HepG2 (cell line): ENCODE data around the gene FXR2. TPM values are rescaled to one million over a fixed set of nuclear protein-coding genes. Genes with fewer than 3 reads are reported as not detected.
A peak's percentile ranks its signal among the peaks of the same experiment; 100 is the strongest.

Experiments used
- FOXO1 ChIP-seq: sonication (generic); formaldehyde crosslinking; IDR thresholded peaks from 2 replicates; pipeline ENCODE4 v1.4.0; 2020; ENCODE audit warnings: missing genetic modification reagents
- KDM4B ChIP-seq: sonication (generic); formaldehyde crosslinking; IDR thresholded peaks from 2 replicates; pipeline ENCODE4 v1.4.0; 2020; ENCODE audit warnings: missing genetic modification reagents
- KLF16 ChIP-seq, 2 experiments: sonication (generic) in 1 of 2; formaldehyde crosslinking in 1 of 2; IDR thresholded peaks; 2 replicates each; pipeline versions ENCODE4 v1.6.1 to v1.8.0; 2016 to 2023; ENCODE audit warnings: missing genetic modification reagents in 2 of 2, missing compliant biosample characterization in 1 of 2
- MXD3 ChIP-seq: IDR thresholded peaks from 2 replicates; pipeline ENCODE4 v1.6.1; 2016; ENCODE audit warnings: mild to moderate bottlenecking, missing biosample characterization, missing genetic modification reagents
- ZHX1 ChIP-seq: sonication (generic); formaldehyde crosslinking; IDR thresholded peaks from 2 replicates; pipeline ENCODE4 v1.8.1; 2022; ENCODE audit warnings: low read depth, mild to moderate bottlenecking, missing genetic modification reagents
- ZNF30 ChIP-seq: sonication (generic); formaldehyde crosslinking; IDR thresholded peaks from 2 replicates; pipeline ENCODE4 v1.5.0; 2020; ENCODE audit warnings: mild to moderate bottlenecking, missing genetic modification reagents
- ZNF34 ChIP-seq: sonication (generic); formaldehyde crosslinking; IDR thresholded peaks from 2 replicates; pipeline ENCODE4 v1.4.0; 2020; ENCODE audit warnings: mild to moderate bottlenecking, missing genetic modification reagents, borderline replicate concordance
- ZSCAN20 ChIP-seq: sonication (generic); formaldehyde crosslinking; IDR thresholded peaks from 2 replicates; pipeline ENCODE4 v1.4.0; 2020; ENCODE audit warnings: missing genetic modification reagents, mild to moderate bottlenecking, borderline replicate concordance
- ZXDC ChIP-seq: sonication (generic); formaldehyde crosslinking; IDR thresholded peaks from 2 replicates; pipeline ENCODE4 v1.5.0; 2020; ENCODE audit warnings: mild to moderate bottlenecking, missing genetic modification reagents
- polyA plus RNA-seq, 8 experiments: library from polyadenylated mRNA; depleted of rRNA in 3 of 8; stranded (reverse) in 7 of 8; unstranded in 1 of 8; fragments of >200 nt; fragmentation: Illumina TruSeq in 4 of 8; extraction: Trizol in 4 of 8; gene quantifications; 2 replicates each; pipeline versions ENCODE4 v1.2.1 to v1.2.3, GENCODE V29; 2011 to 2016; ENCODE audit warnings: low read depth in 4 of 8, missing spikeins in 1 of 8, mixed read lengths in 1 of 8; ENCODE audit not compliant: insufficient read depth in 1 of 8
- total RNA-seq, 5 experiments: library from RNA; depleted of rRNA; stranded (reverse); fragments of >200 nt; fragmentation: Illumina TruSeq; extraction: Trizol; gene quantifications; 2 replicates each; pipeline ENCODE4 v1.2.3, GENCODE V29; 2016; ENCODE audit warnings: low read depth in 1 of 5
- TF ChIP-seq, protein P1 (sequence below): sonication (generic); formaldehyde crosslinking; IDR thresholded peaks from 2 replicates; pipeline ENCODE4 v1.4.0; 2020; ENCODE audit warnings: missing genetic modification reagents
- TF ChIP-seq, protein P2 (sequence below): sonication (generic); formaldehyde crosslinking; IDR thresholded peaks from 2 replicates; pipeline ENCODE4; 2020; ENCODE audit warnings: missing genetic modification reagents, mild to moderate bottlenecking, borderline replicate concordance

FXR2 gene
- total and polyA plus RNA-seq, 2 of the 13 experiments (the other 11 are each of a cell fraction or from before 2014, with no cell fraction given): 20.9 to 24.4 TPM

- TF ChIP-seq, protein P1, sequence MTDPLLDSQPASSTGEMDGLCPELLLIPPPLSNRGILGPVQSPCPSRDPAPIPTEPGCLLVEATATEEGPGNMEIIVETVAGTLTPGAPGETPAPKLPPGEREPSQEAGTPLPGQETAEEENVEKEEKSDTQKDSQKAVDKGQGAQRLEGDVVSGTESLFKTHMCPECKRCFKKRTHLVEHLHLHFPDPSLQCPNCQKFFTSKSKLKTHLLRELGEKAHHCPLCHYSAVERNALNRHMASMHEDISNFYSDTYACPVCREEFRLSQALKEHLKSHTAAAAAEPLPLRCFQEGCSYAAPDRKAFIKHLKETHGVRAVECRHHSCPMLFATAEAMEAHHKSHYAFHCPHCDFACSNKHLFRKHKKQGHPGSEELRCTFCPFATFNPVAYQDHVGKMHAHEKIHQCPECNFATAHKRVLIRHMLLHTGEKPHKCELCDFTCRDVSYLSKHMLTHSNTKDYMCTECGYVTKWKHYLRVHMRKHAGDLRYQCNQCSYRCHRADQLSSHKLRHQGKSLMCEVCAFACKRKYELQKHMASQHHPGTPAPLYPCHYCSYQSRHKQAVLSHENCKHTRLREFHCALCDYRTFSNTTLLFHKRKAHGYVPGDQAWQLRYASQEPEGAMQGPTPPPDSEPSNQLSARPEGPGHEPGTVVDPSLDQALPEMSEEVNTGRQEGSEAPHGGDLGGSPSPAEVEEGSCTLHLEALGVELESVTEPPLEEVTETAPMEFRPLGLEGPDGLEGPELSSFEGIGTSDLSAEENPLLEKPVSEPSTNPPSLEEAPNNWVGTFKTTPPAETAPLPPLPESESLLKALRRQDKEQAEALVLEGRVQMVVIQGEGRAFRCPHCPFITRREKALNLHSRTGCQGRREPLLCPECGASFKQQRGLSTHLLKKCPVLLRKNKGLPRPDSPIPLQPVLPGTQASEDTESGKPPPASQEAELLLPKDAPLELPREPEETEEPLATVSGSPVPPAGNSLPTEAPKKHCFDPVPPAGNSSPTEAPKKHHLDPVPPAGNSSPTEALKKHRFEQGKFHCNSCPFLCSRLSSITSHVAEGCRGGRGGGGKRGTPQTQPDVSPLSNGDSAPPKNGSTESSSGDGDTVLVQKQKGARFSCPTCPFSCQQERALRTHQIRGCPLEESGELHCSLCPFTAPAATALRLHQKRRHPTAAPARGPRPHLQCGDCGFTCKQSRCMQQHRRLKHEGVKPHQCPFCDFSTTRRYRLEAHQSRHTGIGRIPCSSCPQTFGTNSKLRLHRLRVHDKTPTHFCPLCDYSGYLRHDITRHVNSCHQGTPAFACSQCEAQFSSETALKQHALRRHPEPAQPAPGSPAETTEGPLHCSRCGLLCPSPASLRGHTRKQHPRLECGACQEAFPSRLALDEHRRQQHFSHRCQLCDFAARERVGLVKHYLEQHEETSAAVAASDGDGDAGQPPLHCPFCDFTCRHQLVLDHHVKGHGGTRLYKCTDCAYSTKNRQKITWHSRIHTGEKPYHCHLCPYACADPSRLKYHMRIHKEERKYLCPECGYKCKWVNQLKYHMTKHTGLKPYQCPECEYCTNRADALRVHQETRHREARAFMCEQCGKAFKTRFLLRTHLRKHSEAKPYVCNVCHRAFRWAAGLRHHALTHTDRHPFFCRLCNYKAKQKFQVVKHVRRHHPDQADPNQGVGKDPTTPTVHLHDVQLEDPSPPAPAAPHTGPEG (CRISPR knock-in tag): peak; percentile 91
- TF ChIP-seq KDM4B (CRISPR knock-in tag) (0 out of 2 replicates have a peak, but pooled peaks have one; percentile 13), FOXO1 (CRISPR knock-in tag) (0 out of 2 replicates have a peak, but pooled peaks have one; percentile 21), ZHX1 (CRISPR knock-in tag) (peak; percentile 97), ZNF34 (CRISPR knock-in tag) (no peak), ZXDC (CRISPR knock-in tag) (no peak), ZNF30 (CRISPR knock-in tag) (no peak), KLF16 (CRISPR knock-in tag; IDR thresholded peaks at IDR 0.05) (peak in 1 of 2 experiments; percentile 67; a peak in 1 of 4 replicates), MXD3 (CRISPR knock-in tag) (peak; percentile 88; the same call in 1 of the 2 replicates), ZSCAN20 (CRISPR knock-in tag) (no peak)
- TF ChIP-seq, protein P2, sequence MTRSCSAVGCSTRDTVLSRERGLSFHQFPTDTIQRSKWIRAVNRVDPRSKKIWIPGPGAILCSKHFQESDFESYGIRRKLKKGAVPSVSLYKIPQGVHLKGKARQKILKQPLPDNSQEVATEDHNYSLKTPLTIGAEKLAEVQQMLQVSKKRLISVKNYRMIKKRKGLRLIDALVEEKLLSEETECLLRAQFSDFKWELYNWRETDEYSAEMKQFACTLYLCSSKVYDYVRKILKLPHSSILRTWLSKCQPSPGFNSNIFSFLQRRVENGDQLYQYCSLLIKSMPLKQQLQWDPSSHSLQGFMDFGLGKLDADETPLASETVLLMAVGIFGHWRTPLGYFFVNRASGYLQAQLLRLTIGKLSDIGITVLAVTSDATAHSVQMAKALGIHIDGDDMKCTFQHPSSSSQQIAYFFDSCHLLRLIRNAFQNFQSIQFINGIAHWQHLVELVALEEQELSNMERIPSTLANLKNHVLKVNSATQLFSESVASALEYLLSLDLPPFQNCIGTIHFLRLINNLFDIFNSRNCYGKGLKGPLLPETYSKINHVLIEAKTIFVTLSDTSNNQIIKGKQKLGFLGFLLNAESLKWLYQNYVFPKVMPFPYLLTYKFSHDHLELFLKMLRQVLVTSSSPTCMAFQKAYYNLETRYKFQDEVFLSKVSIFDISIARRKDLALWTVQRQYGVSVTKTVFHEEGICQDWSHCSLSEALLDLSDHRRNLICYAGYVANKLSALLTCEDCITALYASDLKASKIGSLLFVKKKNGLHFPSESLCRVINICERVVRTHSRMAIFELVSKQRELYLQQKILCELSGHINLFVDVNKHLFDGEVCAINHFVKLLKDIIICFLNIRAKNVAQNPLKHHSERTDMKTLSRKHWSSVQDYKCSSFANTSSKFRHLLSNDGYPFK (CRISPR knock-in tag): peak; percentile 99
These were observed 31.2 kb downstream of the FXR2 start, which contains the start of gene MPDU1 (continued) for GRCh38 chr17:7583253-7584109.
